K562 (cell line): ENCODE measurements around the gene ACADVL. TPM values are rescaled to one million over a fixed set of nuclear protein-coding genes. Genes with fewer than 3 reads are reported as not detected.

Experiments
- ATAC-seq: fragments of 200-7000 bp; cut with Tn5 transposase; 3 replicates; pipeline ENCODE4 v1.9.1; 2020; ENCODE audit warnings: moderate library complexity
- BruUV-seq: library from RNA; stranded (reverse); fragments of 400-500 nt; replicated peaks from 2 replicates; lab custom pipeline; 2021; lab: Mats Ljungman, UMichigan
- CTCF ChIA-PET: fragments of 300-600 bp; formaldehyde crosslinking; extraction: SDS; loops from one replicate; lab custom pipeline; 2021; ENCODE audit warnings: low intra/inter-chr PET ratio; lab: Yijun Ruan, JAX
- POLR2A ChIA-PET: fragments of 300-600, 350-650 bp; sonication (Branson Sonifier 250); formaldehyde crosslinking; extraction: SDS; loops from one replicate; lab custom pipeline; 2021; ENCODE audit warnings: antibody characterized with exemption, inconsistent platforms; lab: Yijun Ruan, JAX
- DNase-seq, 4 experiments: peaks; one replicate each; pipeline versions ENCODE4 v3.0.0 to v3.0.0-alpha.2; 2011 to 2018; ENCODE audit warnings: low spot score in 3 of 4, mixed read lengths in 3 of 4; ENCODE audit errors: extremely low read depth in 1 of 4
- FAIRE-seq: peaks from 2 replicates; lab custom pipeline; 2011; peaks lifted over from hg19 to GRCh38; lab: Jason Lieb, UNC
- H2AFZ ChIP-seq: 2 replicates; pipeline ENCODE4 v1.6.0; 2011; ENCODE audit warnings: low read depth, low read length, control low read depth, inconsistent platforms
- H3K27ac ChIP-seq: fragments of 200-600 bp; 3 replicates; pipeline ENCODE4 v1.8.0; 2011; ENCODE audit warnings: low read depth, mild to moderate bottlenecking, control low read depth, inconsistent platforms, low read length, moderate library complexity, mixed read lengths; ENCODE audit errors: extremely low read depth
- H3K27me3 ChIP-seq, 2 experiments: fragments of 300-600 bp in 1 of 2; 2 replicates in 1 of 2; 3 replicates in 1 of 2; pipeline versions ENCODE4 v1.6.0 to v1.8.0; 2011; ENCODE audit warnings: inconsistent platforms in 2 of 2, low read length in 2 of 2, mild to moderate bottlenecking in 1 of 2, mixed read lengths in 1 of 2, moderate library complexity in 1 of 2; ENCODE audit not compliant: control insufficient read depth in 2 of 2, insufficient read depth in 2 of 2
- H3K36me3 ChIP-seq: fragments of 300-600 bp; 3 replicates; pipeline ENCODE4 v1.8.0; 2011; ENCODE audit warnings: mild to moderate bottlenecking, low read length, inconsistent platforms; ENCODE audit not compliant: control insufficient read depth, insufficient read depth
- H3K4me1 ChIP-seq, 2 experiments: fragments of 200-600 bp in 1 of 2; replicated peaks in 1 of 2; 2 replicates in 1 of 2; 3 replicates in 1 of 2; pipeline versions ENCODE4 v1.5.1 to v1.8.0; 2011; ENCODE audit warnings: inconsistent platforms in 2 of 2, low read length in 2 of 2, mild to moderate bottlenecking in 1 of 2, mixed read lengths in 1 of 2, moderate library complexity in 1 of 2; ENCODE audit not compliant: control insufficient read depth in 2 of 2, insufficient read depth in 2 of 2
- H3K4me2 ChIP-seq: 2 replicates; pipeline ENCODE4 v1.6.1; 2011; ENCODE audit warnings: low read length, control low read depth, inconsistent platforms, mixed read lengths; ENCODE audit not compliant: insufficient read depth
- H3K4me3 ChIP-seq: fragments of 200-600 bp; sonication (generic), shearing (Covaris generic); 2 replicates; pipeline ENCODE4 v1.5.1; 2016; ENCODE audit warnings: control low read depth, inconsistent platforms
- H3K79me2 ChIP-seq: fragments of 200-600 bp; 3 replicates; pipeline ENCODE4 v1.8.0; 2011; ENCODE audit warnings: low read length, inconsistent platforms; ENCODE audit not compliant: control insufficient read depth, insufficient read depth
- H3K9ac ChIP-seq, 2 experiments: 2 replicates each; pipeline versions ENCODE4 v1.6.0 to v1.6.1; 2011; ENCODE audit warnings: low read depth in 2 of 2, low read length in 2 of 2, control low read depth in 1 of 2, inconsistent platforms in 1 of 2, mild to moderate bottlenecking in 1 of 2, mixed read lengths in 1 of 2; ENCODE audit not compliant: insufficient read depth in 1 of 2
- H3K9me1 ChIP-seq: one replicate; pipeline ENCODE4 v1.6.0; 2011; ENCODE audit warnings: inconsistent platforms, mild to moderate bottlenecking, low read length, moderate library complexity; ENCODE audit not compliant: control insufficient read depth, insufficient read depth
- H3K9me3 ChIP-seq: replicated peaks from 2 replicates; pipeline ENCODE4 v1.5.1; 2011; ENCODE audit warnings: low read depth, low read length, inconsistent platforms; ENCODE audit not compliant: control insufficient read depth, insufficient read depth
- H4K20me1 ChIP-seq: replicated peaks from 2 replicates; pipeline ENCODE4 v1.6.1; 2011; ENCODE audit warnings: low read length, inconsistent platforms, mixed read lengths; ENCODE audit not compliant: control insufficient read depth, insufficient read depth
- CCNT2 ChIP-seq: IDR thresholded peaks from 2 replicates; pipeline ENCODE4 v1.6.1; 2011; ENCODE audit warnings: borderline replicate concordance, low read depth, mild to moderate bottlenecking, moderate library complexity, mixed read lengths, low read length; ENCODE audit not compliant: insufficient read length; ENCODE audit errors: extremely low read depth
- MYNN ChIP-seq, 2 experiments: sonication (generic); formaldehyde crosslinking in 1 of 2; IDR thresholded peaks; 2 replicates each; pipeline versions ENCODE4 v1.5.0 to v1.6.1; 2016 to 2020; ENCODE audit warnings: antibody characterized with exemption in 1 of 2, missing genetic modification reagents in 1 of 2
- POLR2A ChIP-seq: fragments of 450-650 bp; conservative IDR thresholded peaks from 2 replicates; pipeline ENCODE4 v1.6.1; 2016
- RAD21 ChIP-seq, 2 experiments: fragments of 250-450 bp in 1 of 2; fragments of 450-650 bp in 1 of 2; sonication (Bioruptor Pico) in 1 of 2; formaldehyde crosslinking in 1 of 2; IDR thresholded peaks in 1 of 2; conservative IDR thresholded peaks in 1 of 2; 2 replicates each; pipeline versions ENCODE4 v1.4.0 to v1.8.0; 2020 to 2022; ENCODE audit warnings: mild to moderate bottlenecking in 2 of 2, moderate library complexity in 1 of 2
- RBFOX2 ChIP-seq: fragments of 200-400 bp; formaldehyde crosslinking; IDR thresholded peaks from 2 replicates; pipeline ENCODE4 v1.6.1; 2017; ENCODE audit warnings: low read depth, mild to moderate bottlenecking, low read length, moderate library complexity
- RNF219 ChIP-seq: fragments of 250-450 bp; sonication (Bioruptor Pico); IDR thresholded peaks from 2 replicates; pipeline ENCODE4 v1.5.0; 2022; ENCODE audit warnings: mild to moderate bottlenecking
- ZNF217 ChIP-seq: sonication (generic); formaldehyde crosslinking; IDR thresholded peaks from 2 replicates; pipeline ENCODE4 v1.8.0; 2022; ENCODE audit warnings: mild to moderate bottlenecking, missing genetic modification reagents
- ZNF318 ChIP-seq, 2 experiments: fragments of 450-650 bp; IDR thresholded peaks; 2 replicates each; pipeline ENCODE4 v1.6.1; 2016; ENCODE audit warnings: mild to moderate bottlenecking in 2 of 2, borderline replicate concordance in 1 of 2, low read depth in 1 of 2, moderate library complexity in 1 of 2
- ZNF707 ChIP-seq: fragments of 250-450 bp; sonication (Bioruptor Pico); conservative IDR thresholded peaks from 2 replicates; pipeline ENCODE4 v1.8.0; 2022; ENCODE audit warnings: inconsistent platforms, mild to moderate bottlenecking, moderate library complexity
- WGBS: fragments of 100-300 bp; shearing (Covaris generic); methylation state at CpG from one replicate; pipeline ENCODE4 v1.1.6; 2016; ENCODE audit warnings: low coverage, mixed read lengths; ENCODE audit not compliant: insufficient coverage; ENCODE audit errors: missing lambda C conversion rate; 5-methylcytosine and 5-hydroxymethylcytosine counted together
- in situ Hi-C: fragments of 300-500 bp; cut with MboI; formaldehyde crosslinking; loops from 4 replicates; pipeline ENCODE4 v1.15.0; 2018; ENCODE audit warnings: inconsistent platforms, mixed read lengths
- intact Hi-C: fragments of 100-400 bp; cut with micrococcal nuclease; formaldehyde crosslinking; loops from 2 replicates; pipeline ENCODE4 v1.14.2; 2022
- polyA plus RNA-seq, 8 experiments: library from polyadenylated mRNA; depleted of rRNA in 4 of 8; stranded (reverse) in 5 of 8; unstranded in 3 of 8; fragments of >200 nt; fragmentation: Nextera tagmentation in 2 of 8; fragmentation: Illumina TruSeq in 1 of 8; extraction: Ambion mirVana in 2 of 8; extraction: Trizol in 1 of 8; gene quantifications; 2 replicates each; pipeline versions ENCODE4 v1.2.1 to v1.2.3, GENCODE V29; 2011 to 2014; ENCODE audit warnings: inconsistent platforms in 1 of 8, missing spikeins in 1 of 8
- total RNA-seq, 7 experiments: library from RNA; depleted of rRNA in 6 of 7; stranded (reverse); fragments of >200 nt in 6 of 7; fragmentation: Illumina TruSeq in 2 of 7; extraction: Trizol in 2 of 7; gene quantifications; 2 replicates each; pipeline versions ENCODE4 v1.2.1 to v1.2.3, GENCODE V29; 2011 to 2021; ENCODE audit warnings: low replicate concordance in 1 of 7

ACADVL gene
- total and polyA plus RNA-seq, 9 of the 15 experiments (the other 6 are each of a cell fraction or from before 2014, with no cell fraction given) = 25.5 to 449 (median 214) TPM

GRCh38 chr17:7221278-7222092, 1.7 kb downstream of the ACADVL start:
- Histone ChIP-seq H3K27ac (peak overlapping the region; percentile 90; the same call in 1 of the 3 replicates), H3K9me1 (peaks cover 6% of the 10 kb centered on the region), H3K4me1 (peaks cover 26 to 57% of the 10 kb centered on the region in 2 experiments), H3K27me3 (no peaks in the 10 kb centered on the region), H3K79me2 (peaks cover 31% of the 10 kb centered on the region), H3K4me3 (peak overlapping the region; percentile 87; the same call in 1 of the 2 replicates), H3K4me2 (peak overlapping the region; percentile 93; the same call in 1 of the 2 replicates), H2AFZ (no peak overlapping the region), H3K9ac (peak overlapping the region in 1 of 2 experiments; percentile 69; a peak in 1 of 4 replicates), H3K9me3 (no peaks in the 10 kb centered on the region), H4K20me1 (peaks cover 6% of the 10 kb centered on the region), H3K36me3 (peaks cover 60% of the 10 kb centered on the region; the same call in 2 of the 3 replicates)
- TF ChIP-seq RNF219 (CRISPR knock-in tag) (no peak), RAD21 (CRISPR knock-in tag; conservative IDR thresholded peaks at IDR 0.05 in 1 of 2, IDR thresholded peaks at IDR 0.05 in 1 of 2) (0 out of 4 replicates have a peak, but pooled peaks of 1 of the 2 experiments have one; percentile 3), CCNT2 (peak; percentile 18), POLR2A (peak; percentile 49; the same call in 1 of the 2 replicates), ZNF217 (CRISPR knock-in tag) (no peak), MYNN (IDR thresholded peaks at IDR 0.05) (0 out of 2 replicates have a peak, but pooled peaks have one; percentile 6), MYNN (CRISPR knock-in tag; IDR thresholded peaks at IDR 0.05) (no peak), ZNF318 (IDR thresholded peaks at IDR 0.05; ENCODE audit: borderline replicate concordance in 1 of 2, low read depth in 1 of 2) (no peak), ZNF707 (no peak), RBFOX2 (peak; percentile 7; the same call in 1 of the 2 replicates)
- 96% methylated on average over 6 of the region's 10 CpGs for WGBS
- CTCF ChIA-PET = no interaction called here
- in situ Hi-C loops (no loop called here), intact Hi-C loops (no loop called here)
- ATAC-seq = no peak
- no peak for FAIRE-seq
- no peak for DNase-seq
- POLR2A ChIA-PET = interaction anchor here (0.6 to 7.7 kb wide), 8 partner anchors 9 to 255 kb away, joined by 3 to 73 read pairs (median 4); partner anchors contain the start of genes ACAP1, DVL2, GABARAP and PHF23
- no TSS peak for BruUV-seq
